ENCODE data around the gene CYTH2.

Gene CYTH2

GRCh38 chr19:48451624-48452023, 17.5 kb upstream of the CYTH2 start:
- no peak for TF ChIP-seq CTCF (conservative IDR thresholded peaks at IDR 0.05; ENCODE audit: low read length)
- DNase-seq (ENCODE audit: low read depth): no peak
- H3K4me3 ChIP-seq (ENCODE audit: low read length): no peak overlapping the region

DNA sequence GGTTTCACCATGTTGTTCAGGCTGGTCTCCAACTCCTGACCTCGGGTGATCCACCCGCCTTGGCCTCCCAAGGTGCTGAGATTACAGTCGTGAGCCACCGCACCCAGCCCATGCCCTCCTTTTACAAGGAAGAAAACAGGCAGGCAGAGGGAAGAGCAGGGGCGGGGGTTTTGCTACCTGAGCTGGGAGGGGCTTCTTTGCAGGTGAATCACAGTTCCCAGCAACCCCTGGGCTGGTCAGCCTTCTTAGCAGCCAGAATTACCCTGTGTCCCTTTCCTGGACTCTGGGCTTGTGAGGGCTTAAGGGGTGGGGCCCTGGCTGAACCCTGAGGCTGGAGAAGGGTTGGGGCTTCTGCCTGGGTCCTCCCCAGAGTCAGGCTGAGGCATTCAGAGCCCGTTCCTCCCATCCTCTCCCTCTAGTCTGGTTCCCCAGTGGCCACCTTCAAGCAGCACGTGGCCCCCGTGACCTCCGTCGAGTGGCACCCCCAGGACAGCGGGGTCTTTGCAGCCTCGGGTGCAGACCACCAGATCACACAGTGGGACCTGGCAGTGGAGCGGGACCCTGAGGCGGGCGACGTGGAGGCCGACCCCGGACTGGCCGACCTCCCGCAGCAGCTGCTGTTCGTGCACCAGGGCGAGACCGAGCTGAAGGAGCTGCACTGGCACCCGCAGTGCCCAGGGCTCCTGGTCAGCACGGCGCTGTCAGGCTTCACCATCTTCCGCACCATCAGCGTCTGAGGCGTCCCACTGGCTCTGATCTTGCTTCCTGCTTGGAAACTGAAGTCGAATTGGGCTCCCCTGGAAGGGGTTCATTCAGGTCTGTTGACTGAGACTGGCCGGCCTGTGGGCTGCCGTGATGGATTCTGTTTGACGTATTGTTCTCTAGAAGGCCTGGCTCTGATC, 16.6 kb upstream of the CYTH2 start:
- no peak overlapping the region for H3K4me3 ChIP-seq (ENCODE audit: low read length)
- TF ChIP-seq CTCF (conservative IDR thresholded peaks at IDR 0.05; ENCODE audit: low read length): no peak
- no peak for DNase-seq (ENCODE audit: low read depth)

DNA sequence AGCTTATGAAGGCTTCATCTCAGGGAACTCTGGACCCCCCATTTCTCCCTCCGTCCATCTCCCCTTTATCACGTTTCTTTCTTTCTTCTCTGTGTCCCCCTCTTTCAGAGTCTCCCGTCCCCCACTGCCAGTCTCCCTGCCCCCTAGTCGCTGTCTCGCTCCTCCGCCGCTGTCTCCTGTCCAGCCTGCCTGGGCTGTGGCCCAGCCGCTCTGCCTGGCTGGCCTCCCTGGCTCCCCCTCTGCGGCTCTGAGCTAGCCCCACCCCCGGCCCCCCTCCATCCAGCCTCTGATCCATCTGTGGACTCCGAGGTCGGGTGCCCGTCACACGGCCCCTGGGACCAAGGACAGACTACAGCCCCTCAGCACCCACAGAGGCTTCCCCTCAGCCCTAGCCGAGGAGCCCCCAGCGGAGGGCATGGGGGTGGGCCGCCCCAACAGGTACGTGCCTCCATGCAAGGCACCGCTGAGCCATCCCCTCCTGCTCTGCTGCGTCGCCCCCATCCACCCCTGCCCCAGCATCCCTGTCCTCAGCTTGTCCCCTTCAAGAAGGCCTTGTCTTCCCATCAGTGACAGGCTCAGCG, 14.9 kb upstream of the CYTH2 start:
- DNase-seq (ENCODE audit: low read depth): no peak
- H3K4me3 ChIP-seq (ENCODE audit: low read length): no peak overlapping the region

DNA sequence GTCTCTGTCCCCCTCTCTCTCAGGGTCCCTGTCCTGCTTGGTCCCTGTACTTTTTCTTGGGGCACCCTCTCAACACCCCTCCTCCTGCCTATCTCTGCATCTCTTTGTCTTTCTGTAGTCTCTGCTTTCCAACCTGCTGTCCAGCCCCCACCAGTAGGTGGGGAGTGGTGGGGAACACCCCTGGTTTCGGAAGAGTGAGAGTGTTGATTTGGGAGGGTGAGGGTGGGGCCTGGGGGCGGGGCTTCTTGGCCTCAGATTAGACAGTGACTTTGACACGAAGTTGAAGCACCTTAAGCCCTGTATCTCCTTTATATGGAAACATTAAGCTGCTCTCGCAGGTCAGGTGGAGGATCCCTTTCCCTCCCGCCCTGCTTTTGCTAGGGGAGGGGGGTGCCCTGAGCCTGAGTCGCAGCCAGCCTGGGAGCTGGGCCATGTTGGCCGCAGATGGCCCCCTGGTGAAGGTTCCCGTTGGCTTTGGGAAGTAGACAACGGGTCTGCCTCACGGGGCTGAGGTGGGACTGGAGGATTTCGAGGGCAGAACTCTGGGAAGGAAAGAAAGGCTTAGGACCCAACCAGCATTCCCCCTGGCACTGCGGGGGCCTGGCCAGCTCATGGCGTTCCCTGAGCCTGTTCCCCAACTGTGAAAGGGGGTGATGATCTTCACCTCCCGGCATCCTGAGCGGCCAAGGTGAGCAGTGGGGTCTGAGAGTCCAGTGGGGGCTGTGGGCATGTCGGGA, 13.8 kb upstream of the CYTH2 start, which contains the start of gene KCNJ14:
Gene KCNJ14, plus strand, starts transcription at position 404 of the 737 bp plus-strand sequence. CDS start 6,151 bp downstream, outside the sequence.
- H3K4me3 ChIP-seq (ENCODE audit: low read length): no peak within 1 kb of the TSS
- no peak for TF ChIP-seq CTCF (conservative IDR thresholded peaks at IDR 0.05; ENCODE audit: low read length)
- no peak for DNase-seq (ENCODE audit: low read depth)

More for the DNA sequence above, 14.9 kb upstream of the CYTH2 start:
- TF ChIP-seq CTCF (conservative IDR thresholded peaks at IDR 0.05; ENCODE audit: low read length): no peak

GRCh38 chr19:48455908-48456562, 13.1 kb upstream of the CYTH2 start:
- TF ChIP-seq CTCF (conservative IDR thresholded peaks at IDR 0.05; ENCODE audit: low read length): no peak
- no peak for DNase-seq (ENCODE audit: low read depth)
- no peak overlapping the region for H3K4me3 ChIP-seq (ENCODE audit: low read length)

DNA sequence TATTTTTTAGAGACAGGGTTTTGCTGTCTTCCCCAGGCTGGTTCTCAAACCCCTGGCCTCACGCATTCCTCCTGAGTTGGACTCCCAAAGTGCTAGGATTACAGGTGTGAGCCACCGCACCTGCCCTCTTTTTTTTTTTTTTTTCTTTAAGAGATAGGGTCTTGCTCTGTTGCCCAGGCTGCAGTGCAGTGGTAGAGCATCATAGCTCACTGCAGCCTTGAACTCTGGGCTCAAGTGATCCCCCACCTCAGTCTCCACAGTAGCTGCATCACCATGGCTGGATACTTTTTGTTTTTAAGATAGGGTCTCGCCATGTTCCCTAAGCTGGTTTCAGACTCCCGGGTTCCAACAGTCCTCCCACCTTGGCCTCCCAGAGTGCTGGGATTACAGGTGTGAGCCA, 12.3 kb upstream of the CYTH2 start:
- DNase-seq (ENCODE audit: low read depth): no peak
- no peak for TF ChIP-seq CTCF (conservative IDR thresholded peaks at IDR 0.05; ENCODE audit: low read length)
- H3K4me3 ChIP-seq (ENCODE audit: low read length): no peak overlapping the region

All from AG10803 (cell line).